OCI-LY7 (cell line): ENCODE measurements around the gene DPY19L2. TPM values are rescaled to one million over a fixed set of nuclear protein-coding genes. Genes with fewer than 3 reads are reported as not detected.
"Not testable (repeated sequence)": the region's sequence is repeated elsewhere in the genome, so short reads cannot be mapped to it uniquely, and the experiment has no call there.

Source experiments
- BruUV-seq: library from RNA; stranded (reverse); fragments of 400-500 nt; replicated peaks from 2 replicates; lab custom pipeline; 2021; lab: Mats Ljungman, UMichigan
- CTCF ChIA-PET: fragments of 300-600 bp; sonication (Branson Sonifier 250); formaldehyde crosslinking; loops from one replicate; lab custom pipeline; 2022; ENCODE audit warnings: antibody characterized with exemption; ENCODE audit not compliant: unreplicated experiment; lab: Charles Lee
- POLR2A ChIA-PET: fragments of 300-600 bp; sonication (Branson Sonifier 250); formaldehyde crosslinking; loops from one replicate; lab custom pipeline; 2022; ENCODE audit warnings: antibody characterized with exemption; lab: Charles Lee
- DNase-seq: peaks from one replicate; pipeline ENCODE4 v3.0.0-alpha.2; 2015; ENCODE audit warnings: low spot score
- H2AFZ ChIP-seq: fragments of 200-600 bp; sonication (generic), shearing (Covaris generic); 2 replicates; pipeline ENCODE4 v1.6.1; 2014; ENCODE audit warnings: mild to moderate bottlenecking, antibody characterized with exemption, low read length, moderate library complexity
- H3K27ac ChIP-seq: fragments of 200-600 bp; sonication (generic); 2 replicates; pipeline ENCODE4 v1.5.1; 2014; ENCODE audit warnings: mixed run types, low read depth, mild to moderate bottlenecking, moderate library complexity, low read length, inconsistent platforms; ENCODE audit not compliant: poor library complexity, severe bottlenecking
- H3K36me3 ChIP-seq: fragments of 200-600 bp; sonication (generic); 2 replicates; pipeline ENCODE4 v1.6.1; 2014; ENCODE audit warnings: mild to moderate bottlenecking, antibody characterized with exemption, low read length, moderate library complexity, mixed read lengths; ENCODE audit not compliant: insufficient read depth
- H3K4me1 ChIP-seq: fragments of 200-600 bp; sonication (generic); 2 replicates; pipeline ENCODE4 v1.5.1; 2014; ENCODE audit warnings: mild to moderate bottlenecking, low read length; ENCODE audit not compliant: insufficient read depth, poor library complexity, severe bottlenecking
- H3K4me2 ChIP-seq: fragments of 200-600 bp; sonication (generic); 2 replicates; pipeline ENCODE4 v1.6.1; 2014; ENCODE audit warnings: mild to moderate bottlenecking, low read length
- H3K4me3 ChIP-seq: fragments of 200-600 bp; sonication (generic); 2 replicates; pipeline ENCODE4 v1.5.1; 2014; ENCODE audit warnings: mild to moderate bottlenecking, low read depth, low read length; ENCODE audit not compliant: poor library complexity, severe bottlenecking
- H3K79me2 ChIP-seq: fragments of 200-600 bp; sonication (generic); 2 replicates; pipeline ENCODE4 v1.6.1; 2016; ENCODE audit warnings: low read depth, mild to moderate bottlenecking, low read length, moderate library complexity, mixed read lengths; ENCODE audit not compliant: insufficient read depth
- H3K9me2 ChIP-seq: fragments of 200-600 bp; sonication (generic); 2 replicates; pipeline ENCODE4 v1.6.1; 2016; ENCODE audit warnings: mild to moderate bottlenecking, low read length, mixed read lengths; ENCODE audit not compliant: insufficient read depth
- H3K9me3 ChIP-seq: fragments of 200-600 bp; sonication (generic); 2 replicates; pipeline ENCODE4 v1.6.1; 2014; ENCODE audit warnings: mild to moderate bottlenecking, mixed run types, low read length, mixed read lengths
- H4K20me1 ChIP-seq: fragments of 200-600 bp; sonication (generic); 2 replicates; pipeline ENCODE4 v1.6.1; 2014; ENCODE audit warnings: mild to moderate bottlenecking, antibody characterized with exemption, low read length, moderate library complexity, mixed read lengths; ENCODE audit not compliant: insufficient read depth
- intact Hi-C: fragments of 100-400 bp; cut with micrococcal nuclease; formaldehyde crosslinking; loops from one replicate; pipeline ENCODE4 v1.10.0; 2022; ENCODE audit not compliant: unreplicated experiment
- total RNA-seq, 2 experiments: library from RNA; depleted of rRNA in 1 of 2; stranded (reverse); fragments of >200 nt in 1 of 2; shearing (Covaris generic) in 1 of 2; gene quantifications; 2 replicates each; pipeline ENCODE4 v1.2.3, GENCODE V29; 2014 to 2022

The DPY19L2 gene
- total RNA-seq, 2 experiments from 2014 or later = 0.32 TPM; not detected in 1

DNA sequence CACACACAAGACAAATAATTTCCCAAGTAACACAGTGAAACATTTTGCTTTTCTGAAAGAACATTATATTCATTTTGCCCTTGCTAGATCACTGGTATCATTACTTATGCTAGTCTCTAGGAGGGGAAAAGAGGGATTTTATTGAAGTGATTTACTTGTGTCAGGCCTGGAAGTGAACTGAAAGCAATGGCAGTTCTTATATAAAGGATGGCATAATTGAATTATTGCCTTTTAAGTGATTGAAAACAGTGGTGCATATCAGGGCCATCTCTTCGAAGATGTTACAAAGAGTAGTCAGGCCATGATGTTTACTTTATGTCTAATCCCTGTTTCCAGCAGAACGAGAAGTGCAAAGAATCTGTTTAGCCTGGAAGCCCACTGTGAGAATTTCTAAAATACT is 30.7 kb upstream of the DPY19L2 start:
- BruUV-seq, H4K20me1 ChIP-seq, intact Hi-C loops, H3K4me1 ChIP-seq, H3K79me2 ChIP-seq, DNase-seq, H2AFZ ChIP-seq, H3K4me3 ChIP-seq, H3K27ac ChIP-seq, H3K4me2 ChIP-seq, CTCF ChIA-PET, H3K9me2 ChIP-seq, H3K9me3 ChIP-seq, H3K36me3 ChIP-seq: not testable (repeated sequence)
- POLR2A ChIA-PET = interaction anchor here (0.6 kb wide), 2 partner anchors 12 to 559 kb away, joined by 3 to 9 read pairs; no protein-coding TSS in a partner anchor

- H3K79me2 ChIP-seq, H3K4me2 ChIP-seq, H3K4me1 ChIP-seq, H3K36me3 ChIP-seq, H2AFZ ChIP-seq, intact Hi-C loops, DNase-seq, H3K9me3 ChIP-seq, POLR2A ChIA-PET, CTCF ChIA-PET, H3K9me2 ChIP-seq, H3K4me3 ChIP-seq, BruUV-seq, H3K27ac ChIP-seq, H4K20me1 ChIP-seq: not testable (repeated sequence)
These were observed 22.5 kb upstream of the DPY19L2 start for GRCh38 chr12:63690837-63691236.

- H3K36me3 ChIP-seq, H3K4me1 ChIP-seq, H3K9me3 ChIP-seq, CTCF ChIA-PET, H3K4me3 ChIP-seq, intact Hi-C loops, H2AFZ ChIP-seq, BruUV-seq, H3K79me2 ChIP-seq, H4K20me1 ChIP-seq, DNase-seq, H3K27ac ChIP-seq, H3K4me2 ChIP-seq, H3K9me2 ChIP-seq: not testable (repeated sequence)
- POLR2A ChIA-PET = interaction anchor here (0.7 kb wide), 1 partner anchor 233 kb away, joined by 4 read pairs; no protein-coding TSS in a partner anchor
These were observed 20.8 kb upstream of the DPY19L2 start for GRCh38 chr12:63689141-63689540.

DNA sequence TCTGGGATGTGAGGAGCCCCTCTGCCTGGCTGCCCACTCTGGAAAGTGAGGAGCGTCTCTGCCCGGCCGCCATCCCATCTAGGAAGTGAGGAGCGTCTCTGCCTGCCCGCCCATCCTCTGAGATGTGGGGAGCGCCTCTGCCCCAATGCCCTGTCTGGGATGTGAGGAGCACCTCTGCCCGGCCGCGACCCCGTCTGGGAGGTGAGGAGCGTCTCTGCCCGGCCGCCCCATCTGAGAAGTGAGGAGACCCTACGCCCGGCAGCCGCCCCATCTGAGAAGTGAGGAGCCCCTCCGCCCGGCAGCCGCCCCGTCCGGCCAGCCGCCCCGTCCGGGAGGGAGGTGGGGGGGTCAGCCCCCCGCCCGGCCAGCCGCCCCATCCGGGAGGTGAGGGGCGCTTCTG is 18.3 kb upstream of the DPY19L2 start:
- H3K4me1 ChIP-seq, H4K20me1 ChIP-seq, H3K79me2 ChIP-seq, H3K9me3 ChIP-seq, H2AFZ ChIP-seq, H3K27ac ChIP-seq, H3K4me3 ChIP-seq, H3K4me2 ChIP-seq, CTCF ChIA-PET, H3K36me3 ChIP-seq, DNase-seq, POLR2A ChIA-PET, H3K9me2 ChIP-seq, BruUV-seq, intact Hi-C loops: not testable (repeated sequence)

DNA sequence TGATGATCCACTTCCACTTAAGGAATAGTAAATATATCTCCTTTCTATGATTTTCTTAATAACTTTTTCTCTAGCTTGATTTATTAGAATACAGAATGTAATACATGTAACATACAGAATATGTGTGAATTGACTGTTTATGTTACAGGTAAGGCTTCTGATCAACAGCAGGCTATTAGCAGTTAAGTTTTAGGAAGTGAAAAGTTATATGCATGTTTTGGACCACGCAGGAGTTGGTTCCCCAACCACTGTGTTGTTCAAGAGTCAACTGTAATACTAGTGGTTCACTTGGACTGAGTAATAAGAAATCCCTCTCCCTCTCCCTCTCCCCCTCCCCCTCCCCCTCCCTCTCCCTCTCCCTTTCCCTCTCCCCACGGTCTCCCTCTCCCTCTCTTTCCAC is 17.5 kb upstream of the DPY19L2 start:
- BruUV-seq, CTCF ChIA-PET: not testable (repeated sequence)

GRCh38 chr12:63682617-63683016 is 14.3 kb upstream of the DPY19L2 start:
- POLR2A ChIA-PET, H3K4me1 ChIP-seq, H3K36me3 ChIP-seq, H2AFZ ChIP-seq, H3K79me2 ChIP-seq, CTCF ChIA-PET, H3K9me2 ChIP-seq, H3K4me3 ChIP-seq, H4K20me1 ChIP-seq, H3K9me3 ChIP-seq, BruUV-seq, H3K27ac ChIP-seq, H3K4me2 ChIP-seq, DNase-seq, intact Hi-C loops: not testable (repeated sequence)

More for the DNA sequence above, 17.5 kb upstream of the DPY19L2 start:
- POLR2A ChIA-PET, H3K4me2 ChIP-seq, H3K9me2 ChIP-seq, H3K4me3 ChIP-seq, intact Hi-C loops, DNase-seq, H3K9me3 ChIP-seq, H3K4me1 ChIP-seq, H3K36me3 ChIP-seq, H3K27ac ChIP-seq, H2AFZ ChIP-seq, H4K20me1 ChIP-seq, H3K79me2 ChIP-seq: not testable (repeated sequence)

DNA sequence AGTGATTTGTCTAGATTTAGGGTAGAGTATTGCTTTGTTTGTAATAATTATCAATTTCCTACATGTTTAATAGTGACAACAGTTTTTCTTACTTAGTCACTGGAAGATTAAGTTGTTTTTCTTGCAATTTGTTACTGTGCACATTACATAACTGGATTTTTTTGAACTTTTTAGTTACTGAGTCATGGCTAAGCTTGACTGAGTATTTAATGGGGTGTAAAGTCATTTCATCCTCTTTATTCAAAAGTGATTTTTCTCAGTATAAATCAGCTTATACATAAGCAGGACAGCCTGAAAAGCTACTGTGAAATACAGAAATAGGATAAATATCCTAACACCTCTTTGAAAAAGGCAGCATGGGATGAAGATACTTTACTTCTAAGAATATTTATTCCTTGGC is 12.5 kb upstream of the DPY19L2 start:
- H3K4me2 ChIP-seq, H3K36me3 ChIP-seq, H3K4me1 ChIP-seq, BruUV-seq, H3K27ac ChIP-seq, H3K79me2 ChIP-seq, H2AFZ ChIP-seq, H3K9me2 ChIP-seq, CTCF ChIA-PET, H3K4me3 ChIP-seq, H3K9me3 ChIP-seq, intact Hi-C loops, DNase-seq, H4K20me1 ChIP-seq, POLR2A ChIA-PET: not testable (repeated sequence)
